HFF-Myc (cell line): ENCODE results near the gene PRIM1.
"Not testable (repeated sequence)": the region's sequence is repeated elsewhere in the genome, so short reads cannot be mapped to it uniquely, and the experiment has no call there.

Experiments
- DNase-seq: peaks from one replicate; pipeline ENCODE4 v3.0.0-alpha.2; 2011; ENCODE audit warnings: low read depth; ENCODE audit errors: extremely low read depth
- H3K4me3 ChIP-seq: replicated peaks from 2 replicates; pipeline ENCODE4 v1.5.1; 2011; ENCODE audit warnings: low read depth, mild to moderate bottlenecking, control low read depth, low read length
- TF ChIP-seq, protein P1 (sequence below): IDR thresholded peaks from 2 replicates; pipeline ENCODE4 v1.5.1; 2012; ENCODE audit warnings: mild to moderate bottlenecking, low read depth, low read length, control low read depth; ENCODE audit errors: missing control alignments

Gene PRIM1

GRCh38 chr12:56716933-56717880, 34.9 kb downstream of the PRIM1 start:
- TF ChIP-seq, protein P1, sequence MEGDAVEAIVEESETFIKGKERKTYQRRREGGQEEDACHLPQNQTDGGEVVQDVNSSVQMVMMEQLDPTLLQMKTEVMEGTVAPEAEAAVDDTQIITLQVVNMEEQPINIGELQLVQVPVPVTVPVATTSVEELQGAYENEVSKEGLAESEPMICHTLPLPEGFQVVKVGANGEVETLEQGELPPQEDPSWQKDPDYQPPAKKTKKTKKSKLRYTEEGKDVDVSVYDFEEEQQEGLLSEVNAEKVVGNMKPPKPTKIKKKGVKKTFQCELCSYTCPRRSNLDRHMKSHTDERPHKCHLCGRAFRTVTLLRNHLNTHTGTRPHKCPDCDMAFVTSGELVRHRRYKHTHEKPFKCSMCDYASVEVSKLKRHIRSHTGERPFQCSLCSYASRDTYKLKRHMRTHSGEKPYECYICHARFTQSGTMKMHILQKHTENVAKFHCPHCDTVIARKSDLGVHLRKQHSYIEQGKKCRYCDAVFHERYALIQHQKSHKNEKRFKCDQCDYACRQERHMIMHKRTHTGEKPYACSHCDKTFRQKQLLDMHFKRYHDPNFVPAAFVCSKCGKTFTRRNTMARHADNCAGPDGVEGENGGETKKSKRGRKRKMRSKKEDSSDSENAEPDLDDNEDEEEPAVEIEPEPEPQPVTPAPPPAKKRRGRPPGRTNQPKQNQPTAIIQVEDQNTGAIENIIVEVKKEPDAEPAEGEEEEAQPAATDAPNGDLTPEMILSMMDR: no peak
- no peak overlapping the region for H3K4me3 ChIP-seq
- DNase-seq: no peak

DNA sequence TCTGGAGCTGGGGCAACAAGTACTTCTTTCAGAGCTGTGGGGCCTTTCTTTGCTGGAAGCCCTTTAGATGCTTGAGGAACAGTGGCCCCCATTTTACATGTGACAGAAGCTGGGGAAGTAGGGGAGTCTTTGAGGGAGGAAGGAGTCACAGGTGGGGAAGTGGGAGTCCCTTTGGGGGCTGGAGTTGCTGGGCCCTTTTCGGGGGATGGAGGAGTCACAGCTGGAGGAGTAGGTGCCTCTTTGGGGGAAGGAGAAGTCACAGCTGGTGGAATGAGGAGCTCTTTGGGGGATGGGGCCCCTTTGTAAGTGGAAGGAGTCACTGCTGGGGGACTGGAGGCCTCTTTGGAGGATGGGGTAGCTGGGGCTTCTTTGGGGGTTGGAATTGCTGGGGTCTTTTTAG, 35.7 kb downstream of the PRIM1 start:
- no peak overlapping the region for H3K4me3 ChIP-seq
- TF ChIP-seq, protein P1: no peak
- DNase-seq: no peak

GRCh38 chr12:56715798-56716197, 36.3 kb downstream of the PRIM1 start:
- TF ChIP-seq, protein P1: no peak
- no peak overlapping the region for H3K4me3 ChIP-seq
- DNase-seq: no peak

DNA sequence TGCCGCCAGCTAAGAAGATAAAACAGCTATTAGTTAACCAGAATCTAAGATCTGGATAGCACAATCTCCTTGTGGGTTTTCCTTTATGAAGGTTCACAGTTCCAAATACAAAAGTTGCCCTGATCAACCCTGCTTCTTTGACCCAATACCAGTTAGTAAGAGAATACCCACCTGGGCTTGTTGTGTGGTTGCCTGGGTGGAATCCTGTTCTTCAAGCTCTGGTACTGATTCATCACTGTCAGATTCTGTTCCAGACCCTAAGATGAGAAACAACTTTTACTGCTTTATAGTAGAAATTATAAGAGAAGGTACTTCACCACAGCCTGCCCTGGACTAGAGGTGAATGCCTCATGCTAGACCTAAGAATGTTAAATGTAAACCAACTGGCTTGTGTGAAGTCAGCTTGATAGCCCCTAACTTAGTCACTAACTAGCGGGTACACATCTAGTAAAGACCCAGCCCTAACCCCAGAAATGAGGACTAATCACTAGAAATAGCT, 37.6 kb downstream of the PRIM1 start:
- TF ChIP-seq, protein P1: no peak
- DNase-seq: no peak
- H3K4me3 ChIP-seq: no peak overlapping the region

- no peak for DNase-seq
- H3K4me3 ChIP-seq: no peak overlapping the region
- TF ChIP-seq, protein P1: no peak
Measured at GRCh38 chr12:56713345-56713744, 38.8 kb downstream of the PRIM1 start.

- TF ChIP-seq, protein P1: no peak
- DNase-seq: no peak
- no peak overlapping the region for H3K4me3 ChIP-seq
Measured at GRCh38 chr12:56709759-56710376, 42.3 kb downstream of the PRIM1 start.

GRCh38 chr12:56704522-56704921, 47.6 kb downstream of the PRIM1 start:
- H3K4me3 ChIP-seq, DNase-seq: not testable (repeated sequence)
